HEK293T (cell line): ENCODE measurements around the gene RAD18.

Source experiments
- CTCF ChIA-PET: fragments of 350-600 bp; formaldehyde crosslinking; extraction: SDS; loops from one replicate; lab custom pipeline; 2021; ENCODE audit warnings: antibody characterized with exemption, inconsistent platforms; lab: Yijun Ruan, JAX
- POLR2A ChIA-PET: fragments of 350-600 bp; formaldehyde crosslinking; extraction: SDS; loops from one replicate; lab custom pipeline; 2020; ENCODE audit warnings: antibody characterized with exemption, inconsistent platforms; lab: Yijun Ruan, JAX
- DNase-seq: peaks from one replicate; pipeline ENCODE4 v3.0.0; 2012; ENCODE audit warnings: mixed read lengths; ENCODE audit errors: extremely low spot score
- ARNT ChIP-seq: fragments of 450-650 bp; IDR thresholded peaks from 2 replicates; pipeline ENCODE4 v1.6.1; 2017; ENCODE audit warnings: mild to moderate bottlenecking
- BHLHE40 ChIP-seq: fragments of 450-650 bp; IDR thresholded peaks from 2 replicates; pipeline ENCODE4 v1.6.1; 2016; ENCODE audit warnings: mild to moderate bottlenecking, moderate library complexity, borderline replicate concordance
- CTBP1 ChIP-seq: fragments of 450-650 bp; IDR thresholded peaks from 2 replicates; pipeline ENCODE4 v1.6.1; 2016; ENCODE audit warnings: borderline replicate concordance
- ELF4 ChIP-seq: fragments of 450-650 bp; IDR thresholded peaks from 2 replicates; pipeline ENCODE4 v1.6.1; 2017; ENCODE audit warnings: antibody characterized with exemption
- FOXA1 ChIP-seq: fragments of 450-650 bp; IDR thresholded peaks from 2 replicates; pipeline ENCODE4 v1.6.1; 2016; ENCODE audit warnings: mild to moderate bottlenecking
- FOXK2 ChIP-seq: fragments of 450-650 bp; IDR thresholded peaks from 2 replicates; pipeline ENCODE4 v1.6.1; 2016; ENCODE audit warnings: mild to moderate bottlenecking
- FOXM1 ChIP-seq: fragments of 450-650 bp; IDR thresholded peaks from 2 replicates; pipeline ENCODE4 v1.6.1; 2017; ENCODE audit warnings: mild to moderate bottlenecking, borderline replicate concordance
- HDGF ChIP-seq: fragments of 450-650 bp; IDR thresholded peaks from 2 replicates; pipeline ENCODE4 v1.6.1; 2017; ENCODE audit warnings: antibody characterized with exemption, borderline replicate concordance
- L3MBTL2 ChIP-seq: fragments of 450-650 bp; conservative IDR thresholded peaks from 2 replicates; pipeline ENCODE4 v1.6.1; 2016; ENCODE audit warnings: mild to moderate bottlenecking
- LEF1 ChIP-seq: fragments of 450-650 bp; IDR thresholded peaks from 2 replicates; pipeline ENCODE4 v1.6.1; 2017; ENCODE audit warnings: mild to moderate bottlenecking, borderline replicate concordance
- NFRKB ChIP-seq: fragments of 450-650 bp; IDR thresholded peaks from 2 replicates; pipeline ENCODE4 v1.6.1; 2016; ENCODE audit warnings: mild to moderate bottlenecking, moderate library complexity
- SP1 ChIP-seq: fragments of 450-650 bp; IDR thresholded peaks from 2 replicates; pipeline ENCODE4 v1.6.1; 2017
- SUZ12 ChIP-seq: fragments of 450-650 bp; IDR thresholded peaks from 2 replicates; pipeline ENCODE4 v1.6.1; 2016; ENCODE audit warnings: mild to moderate bottlenecking
- TARDBP ChIP-seq: fragments of 450-650 bp; IDR thresholded peaks from 2 replicates; pipeline ENCODE4 v1.6.1; 2016
- ZNF384 ChIP-seq: fragments of 450-650 bp; IDR thresholded peaks from 2 replicates; pipeline ENCODE4 v1.6.1; 2016
- TF ChIP-seq, protein P1 (sequence below): fragments of 450-650 bp; IDR thresholded peaks from 2 replicates; pipeline ENCODE4 v1.6.1; 2016

Gene RAD18

GRCh38 chr3:8929860-8930259 is 33.4 kb downstream of the RAD18 start:
- POLR2A ChIA-PET = no interaction called here
- no peak for DNase-seq
- CTCF ChIA-PET = no interaction called here
- TF ChIP-seq HDGF (no peak), FOXA1 (no peak), BHLHE40 (no peak), CTBP1 (no peak), NFRKB (no peak), FOXM1 (no peak), FOXK2 (no peak)
- TF ChIP-seq, protein P1, sequence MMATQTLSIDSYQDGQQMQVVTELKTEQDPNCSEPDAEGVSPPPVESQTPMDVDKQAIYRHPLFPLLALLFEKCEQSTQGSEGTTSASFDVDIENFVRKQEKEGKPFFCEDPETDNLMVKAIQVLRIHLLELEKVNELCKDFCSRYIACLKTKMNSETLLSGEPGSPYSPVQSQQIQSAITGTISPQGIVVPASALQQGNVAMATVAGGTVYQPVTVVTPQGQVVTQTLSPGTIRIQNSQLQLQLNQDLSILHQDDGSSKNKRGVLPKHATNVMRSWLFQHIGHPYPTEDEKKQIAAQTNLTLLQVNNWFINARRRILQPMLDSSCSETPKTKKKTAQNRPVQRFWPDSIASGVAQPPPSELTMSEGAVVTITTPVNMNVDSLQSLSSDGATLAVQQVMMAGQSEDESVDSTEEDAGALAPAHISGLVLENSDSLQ = no peak

DNA sequence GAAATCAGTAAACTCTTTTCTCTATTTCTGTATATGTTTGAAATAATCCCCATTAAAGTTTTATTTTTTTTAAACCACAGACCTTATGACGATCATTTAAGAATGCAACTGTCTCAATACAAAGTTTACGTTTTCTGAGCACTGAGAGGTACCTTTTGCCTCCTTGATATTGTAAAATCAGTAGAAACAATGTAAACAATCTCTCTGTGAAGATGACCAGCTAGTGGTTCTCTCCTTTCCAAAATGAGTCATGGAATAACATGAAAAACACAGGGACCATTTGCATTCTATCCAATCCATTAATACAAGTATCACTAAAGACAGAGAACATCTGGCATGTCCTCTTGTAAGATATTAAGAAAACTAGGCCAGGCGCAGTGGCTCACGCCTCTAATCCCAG is 48.8 kb downstream of the RAD18 start:
- ChIA-PET CTCF (no interaction called here), POLR2A (no interaction called here)
- TF ChIP-seq BHLHE40 = no peak
- no peak for TF ChIP-seq L3MBTL2
- TF ChIP-seq ZNF384 = no peak
- TF ChIP-seq SUZ12 = no peak
- TF ChIP-seq SP1 = no peak
- no peak for TF ChIP-seq ARNT
- no peak for TF ChIP-seq TARDBP
- no peak for TF ChIP-seq FOXK2
- no peak for TF ChIP-seq FOXM1
- no peak for TF ChIP-seq ELF4
- TF ChIP-seq HDGF = no peak
- TF ChIP-seq FOXA1 = no peak
- TF ChIP-seq NFRKB = no peak
- no peak for TF ChIP-seq CTBP1
- no peak for DNase-seq

GRCh38 chr3:8911781-8912180 is 51.5 kb downstream of the RAD18 start:
- DNase-seq = no peak
- POLR2A ChIA-PET = no interaction called here
- CTCF ChIA-PET = no interaction called here
- TF ChIP-seq FOXA1 = no peak
- TF ChIP-seq NFRKB = no peak
- no peak for TF ChIP-seq CTBP1
- no peak for TF ChIP-seq SP1
- TF ChIP-seq FOXK2 = no peak
- no peak for TF ChIP-seq BHLHE40
- TF ChIP-seq HDGF = no peak

GRCh38 chr3:8909160-8909559 is 54.1 kb downstream of the RAD18 start:
- TF ChIP-seq SUZ12 = no peak
- POLR2A ChIA-PET = no interaction called here
- CTCF ChIA-PET = no interaction called here

DNA sequence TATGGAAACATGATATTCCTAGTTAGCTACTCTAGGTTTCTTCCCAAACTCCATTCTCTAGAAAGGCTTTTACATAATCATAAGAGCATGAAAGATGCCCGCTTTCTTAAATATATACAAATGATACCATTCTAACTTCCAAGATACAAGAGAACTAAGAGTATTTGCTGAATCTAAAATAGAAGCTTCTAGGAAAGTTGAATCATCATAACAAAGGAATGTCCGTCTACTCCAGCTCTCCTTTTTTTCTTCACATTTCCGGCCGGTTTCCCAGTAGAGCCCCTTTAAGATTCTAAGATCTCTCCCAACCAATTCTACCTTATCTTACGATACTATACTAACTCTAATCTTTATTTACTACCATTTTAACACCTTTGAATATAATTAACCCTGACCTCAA is 60.1 kb downstream of the RAD18 start:
- ChIA-PET CTCF (no interaction called here), POLR2A (no interaction called here)
- no peak for DNase-seq
- no peak for TF ChIP-seq NFRKB
- TF ChIP-seq SP1 = no peak
- no peak for TF ChIP-seq SUZ12
- TF ChIP-seq ZNF384 = no peak
- TF ChIP-seq TARDBP = no peak
- TF ChIP-seq CTBP1 = no peak

More at GRCh38 chr3:8909160-8909559, 54.1 kb downstream of the RAD18 start:
- DNase-seq = no peak

- POLR2A ChIA-PET = no interaction called here
- no peak for DNase-seq
- TF ChIP-seq L3MBTL2 (no peak), FOXA1 (no peak), SP1 (no peak), ARNT (no peak), FOXK2 (no peak), TARDBP (no peak), ZNF384 (no peak), NFRKB (no peak)
- TF ChIP-seq, protein P1 = no peak
- CTCF ChIA-PET = no interaction called here
Measured at GRCh38 chr3:8900869-8901268, 62.4 kb downstream of the RAD18 start.

GRCh38 chr3:8899876-8900460 is 63.3 kb downstream of the RAD18 start:
- POLR2A ChIA-PET = no interaction called here
- CTCF ChIA-PET = no interaction called here
- no peak for DNase-seq
- TF ChIP-seq LEF1 (no peak), ELF4 (no peak), L3MBTL2 (no peak), BHLHE40 (no peak), FOXM1 (no peak), TARDBP (no peak), SUZ12 (no peak), ARNT (no peak)

DNA sequence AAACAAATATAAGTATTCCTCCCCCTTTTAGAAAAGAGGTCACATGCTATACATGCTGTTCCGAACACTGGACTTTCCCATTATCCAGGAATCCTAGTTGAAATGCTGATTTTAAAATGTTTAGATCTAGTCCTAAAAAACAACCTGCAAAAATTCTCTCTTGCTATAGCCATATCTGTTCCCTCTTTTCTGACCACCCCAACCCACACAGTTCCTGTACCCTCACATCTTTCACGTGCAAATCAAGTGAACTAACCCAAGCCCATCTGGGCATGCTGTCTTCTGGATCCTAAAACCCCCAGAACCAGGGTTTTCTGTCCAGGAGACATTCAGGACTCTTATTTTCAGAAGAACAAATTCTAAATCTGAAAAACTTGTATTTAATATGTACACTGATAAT is 67.4 kb downstream of the RAD18 start:
- CTCF ChIA-PET = no interaction called here
- DNase-seq = no peak
- POLR2A ChIA-PET = no interaction called here
- TF ChIP-seq HDGF (no peak), FOXK2 (no peak), L3MBTL2 (no peak), SP1 (no peak), TARDBP (no peak)
